Epithelial cell of esophagus (primary cell): ENCODE measurements around the gene GBE1.

ENCODE experiments used
- DNase-seq: peaks from one replicate; pipeline ENCODE4 v3.0.0; 2010; ENCODE audit warnings: low read depth
- H3K4me3 ChIP-seq: 2 replicates; pipeline ENCODE4 v1.5.1; 2011; ENCODE audit warnings: mild to moderate bottlenecking, low read length, control low read depth
- CTCF ChIP-seq: IDR thresholded peaks from 2 replicates; pipeline ENCODE4 v1.5.1; 2011; ENCODE audit warnings: low read depth, mild to moderate bottlenecking, low read length, control low read depth, inconsistent platforms; ENCODE audit not compliant: insufficient read depth; ENCODE audit errors: missing control alignments

Gene GBE1

GRCh38 chr3:81741216-81741615, 20.2 kb downstream of the GBE1 start:
- no peak for TF ChIP-seq CTCF
- H3K4me3 ChIP-seq, result no peak overlapping the region
- DNase-seq, result no peak

- no peak overlapping the region for H3K4me3 ChIP-seq
- DNase-seq, result no peak
- no peak for TF ChIP-seq CTCF
Observed at GRCh38 chr3:81740731-81741130, 20.7 kb downstream of the GBE1 start.

GRCh38 chr3:81735334-81735733, 26.1 kb downstream of the GBE1 start:
- TF ChIP-seq CTCF, result no peak
- DNase-seq, result no peak
- no peak overlapping the region for H3K4me3 ChIP-seq

GRCh38 chr3:81734742-81735141, 26.7 kb downstream of the GBE1 start:
- no peak for TF ChIP-seq CTCF
- DNase-seq, result peak; percentile 82
- no peak overlapping the region for H3K4me3 ChIP-seq

GRCh38 chr3:81732642-81733041, 28.8 kb downstream of the GBE1 start:
- H3K4me3 ChIP-seq, result no peak overlapping the region
- no peak for DNase-seq
- TF ChIP-seq CTCF, result no peak

- TF ChIP-seq CTCF, result no peak
- no peak overlapping the region for H3K4me3 ChIP-seq
- peak; percentile 45 for DNase-seq
Observed at GRCh38 chr3:81728766-81729544, 32.5 kb downstream of the GBE1 start.

GRCh38 chr3:81726735-81727134, 34.7 kb downstream of the GBE1 start:
- TF ChIP-seq CTCF, result no peak
- no peak overlapping the region for H3K4me3 ChIP-seq

More at GRCh38 chr3:81726735-81727134, 34.7 kb downstream of the GBE1 start:
- peak; percentile 75 for DNase-seq
